ENCODE data around the gene CMPK1.
A peak's percentile ranks its signal among the peaks of the same experiment; 100 is the strongest.

CMPK1 gene

GRCh38 chr1:47424336-47424982 lies 90.9 kb downstream of the CMPK1 start:
- DNase-seq (ENCODE audit: low spot score): peak; percentile 58
